WTC11 (cell line): ENCODE results near the gene CBLB. TPM values are rescaled to one million over a fixed set of nuclear protein-coding genes. Genes with fewer than 3 reads are reported as not detected.

Source experiments
- ATAC-seq: fragments of 200-7000 bp; cut with Tn5 transposase; 2 replicates; pipeline ENCODE4 v1.10.0; 2021; ENCODE audit warnings: mild to moderate bottlenecking, moderate library complexity
- CTCF ChIA-PET: fragments of 300-600 bp; sonication (Branson Sonifier 250); formaldehyde crosslinking; loops from one replicate; lab custom pipeline; 2021; ENCODE audit warnings: antibody characterized with exemption; lab: Charles Lee
- POLR2A ChIA-PET: fragments of 350-600 bp; sonication (Branson Sonifier 250); formaldehyde crosslinking; loops from one replicate; lab custom pipeline; 2021; ENCODE audit warnings: antibody characterized with exemption; lab: Charles Lee
- DNase-seq: peaks from one replicate; pipeline ENCODE4 v3.0.0; 2021; ENCODE audit warnings: low spot score
- H3K27ac Mint-ChIP-seq: 2 replicates; pipeline ENCODE4 v1.8.0; 2021; ENCODE audit warnings: mixed read lengths
- H3K27me3 Mint-ChIP-seq: 2 replicates; pipeline ENCODE4 v1.8.0; 2021; ENCODE audit warnings: low read depth, mild to moderate bottlenecking, moderate library complexity, mixed read lengths
- H3K36me3 Mint-ChIP-seq: 2 replicates; pipeline ENCODE4 v1.8.0; 2021; ENCODE audit warnings: mixed read lengths
- H3K4me1 Mint-ChIP-seq: 2 replicates; pipeline ENCODE4 v1.8.0; 2022; ENCODE audit warnings: mixed read lengths
- H3K4me3 Mint-ChIP-seq: 2 replicates; pipeline ENCODE4 v1.8.0; 2021; ENCODE audit warnings: mild to moderate bottlenecking, moderate library complexity, mixed read lengths
- H3K9me3 Mint-ChIP-seq: 2 replicates; pipeline ENCODE4 v1.8.0; 2021; ENCODE audit warnings: mixed read lengths
- CREB1 ChIP-seq: sonication (generic); formaldehyde crosslinking; IDR thresholded peaks from 2 replicates; pipeline ENCODE4 v1.8.0; 2023; ENCODE audit warnings: mild to moderate bottlenecking, missing genetic modification reagents
- EMX1 ChIP-seq: fragments of 250-450 bp; sonication (Bioruptor Pico); IDR thresholded peaks from 2 replicates; pipeline ENCODE4 v1.8.0; 2021; ENCODE audit warnings: mild to moderate bottlenecking
- FOXK1 ChIP-seq: sonication (generic); formaldehyde crosslinking; IDR thresholded peaks from 2 replicates; pipeline ENCODE4 v1.8.0; 2022; ENCODE audit warnings: mild to moderate bottlenecking, moderate library complexity, missing genetic modification reagents
- GABPB1 ChIP-seq: sonication (generic); formaldehyde crosslinking; IDR thresholded peaks from 2 replicates; pipeline ENCODE4 v1.8.1; 2023; ENCODE audit warnings: mild to moderate bottlenecking, missing genetic modification reagents
- GRHL2 ChIP-seq: fragments of 250-450 bp; sonication (Bioruptor Pico); IDR thresholded peaks from 2 replicates; pipeline ENCODE4 v1.8.0; 2022; ENCODE audit warnings: mild to moderate bottlenecking, moderate library complexity; ENCODE audit not compliant: insufficient replicate concordance, severe bottlenecking
- MYBL2 ChIP-seq: sonication (generic); formaldehyde crosslinking; IDR thresholded peaks from 2 replicates; pipeline ENCODE4 v1.8.1; 2023; ENCODE audit warnings: mild to moderate bottlenecking, moderate library complexity, missing genetic modification reagents
- NFATC4 ChIP-seq: fragments of 250-450 bp; sonication (Bioruptor Pico); IDR thresholded peaks from 2 replicates; pipeline ENCODE4 v1.9.0; 2021; ENCODE audit warnings: mild to moderate bottlenecking
- NFE2L1 ChIP-seq: sonication (generic); formaldehyde crosslinking; IDR thresholded peaks from 2 replicates; pipeline ENCODE4 v1.8.1; 2023; ENCODE audit warnings: missing genetic modification reagents
- OVOL2 ChIP-seq: fragments of 250-450 bp; sonication (Bioruptor Pico); IDR thresholded peaks from 2 replicates; pipeline ENCODE4 v1.9.0; 2021; ENCODE audit warnings: mild to moderate bottlenecking, borderline replicate concordance
- PRRX2 ChIP-seq: fragments of 250-450 bp; sonication (Bioruptor Pico); IDR thresholded peaks from 2 replicates; pipeline ENCODE4 v1.8.0; 2021; ENCODE audit warnings: mild to moderate bottlenecking
- RELA ChIP-seq: sonication (generic); formaldehyde crosslinking; IDR thresholded peaks from 2 replicates; pipeline ENCODE4 v1.8.1; 2022; ENCODE audit warnings: missing genetic modification reagents, mild to moderate bottlenecking, borderline replicate concordance
- SOX15 ChIP-seq: fragments of 250-450 bp; sonication (Bioruptor Pico); IDR thresholded peaks from 2 replicates; pipeline ENCODE4 v1.9.0; 2021; ENCODE audit warnings: mild to moderate bottlenecking
- SP1 ChIP-seq: sonication (generic); formaldehyde crosslinking; conservative IDR thresholded peaks from 2 replicates; pipeline ENCODE4 v1.8.1; 2022; ENCODE audit warnings: missing genetic modification reagents
- ZBTB21 ChIP-seq: sonication (generic); formaldehyde crosslinking; IDR thresholded peaks from 2 replicates; pipeline ENCODE4 v1.8.1; 2023; ENCODE audit warnings: mild to moderate bottlenecking, missing genetic modification reagents, borderline replicate concordance
- ZNF416 ChIP-seq: fragments of 250-450 bp; sonication (Bioruptor Pico); IDR thresholded peaks from 2 replicates; pipeline ENCODE4 v1.9.0; 2021; ENCODE audit warnings: mild to moderate bottlenecking, inconsistent platforms
- total RNA-seq: library from RNA; stranded (reverse); gene quantifications from 3 replicates; pipeline ENCODE4 v1.2.3, GENCODE V29; 2021
- TF ChIP-seq, protein P1 (sequence below): fragments of 250-450 bp; sonication (Bioruptor Pico); IDR thresholded peaks from 2 replicates; pipeline ENCODE4 v1.9.0; 2021; ENCODE audit warnings: moderate library complexity, mild to moderate bottlenecking, inconsistent platforms, borderline replicate concordance
- TF ChIP-seq, protein P2 (sequence below): sonication (generic); formaldehyde crosslinking; IDR thresholded peaks from 2 replicates; pipeline ENCODE4 v1.8.1; 2023; ENCODE audit warnings: mild to moderate bottlenecking, missing genetic modification reagents
- TF ChIP-seq, protein P3 (sequence below): fragments of 250-450 bp; sonication (Bioruptor Pico); IDR thresholded peaks from 2 replicates; pipeline ENCODE4 v1.8.0; 2021; ENCODE audit warnings: mild to moderate bottlenecking
- TF ChIP-seq, protein P4 (sequence below): sonication (generic); formaldehyde crosslinking; IDR thresholded peaks from 2 replicates; pipeline ENCODE4 v1.8.0; 2022; ENCODE audit warnings: missing genetic modification reagents
- TF ChIP-seq, protein P5 (sequence below): sonication (generic); formaldehyde crosslinking; IDR thresholded peaks from 2 replicates; pipeline ENCODE4 v1.8.1; 2022; ENCODE audit warnings: missing genetic modification reagents, borderline replicate concordance

CBLB gene
- total RNA-seq, 1 experiment from 2014 or later, result 19.8 TPM

DNA sequence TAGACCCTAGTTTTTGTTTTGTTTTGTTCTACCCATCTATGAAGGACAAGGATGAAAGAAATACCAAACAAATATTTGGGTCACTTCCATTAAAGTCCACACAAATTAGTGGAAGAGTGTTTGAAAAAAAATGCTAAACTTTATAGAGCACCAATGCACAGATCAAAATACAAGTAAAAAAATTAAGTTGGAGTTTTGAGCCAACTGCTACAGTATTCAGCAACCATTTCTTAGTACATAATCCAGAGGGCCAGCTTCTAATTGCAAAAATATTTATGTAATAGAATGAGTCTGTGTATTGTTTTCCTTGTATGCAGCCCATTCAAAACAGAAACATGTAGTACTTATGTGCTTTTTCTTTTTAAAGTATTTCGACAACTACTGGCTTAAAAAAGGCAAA, 121.1 kb downstream of the CBLB start:
- no peak for ATAC-seq
- Mint-ChIP-seq H3K9me3 (no peaks in the 10 kb centered on the region), H3K27ac (no peak overlapping the region), H3K27me3 (no peaks in the 10 kb centered on the region; the same call in 1 of the 2 replicates)
- POLR2A ChIA-PET, result interaction anchor here (0.6 kb wide), 1 partner anchor 893 kb away, joined by 8 read pairs; no protein-coding TSS in a partner anchor
- TF ChIP-seq GABPB1, result no peak
- no peak for TF ChIP-seq ZNF416
- no peak for TF ChIP-seq EMX1
- TF ChIP-seq, protein P1, sequence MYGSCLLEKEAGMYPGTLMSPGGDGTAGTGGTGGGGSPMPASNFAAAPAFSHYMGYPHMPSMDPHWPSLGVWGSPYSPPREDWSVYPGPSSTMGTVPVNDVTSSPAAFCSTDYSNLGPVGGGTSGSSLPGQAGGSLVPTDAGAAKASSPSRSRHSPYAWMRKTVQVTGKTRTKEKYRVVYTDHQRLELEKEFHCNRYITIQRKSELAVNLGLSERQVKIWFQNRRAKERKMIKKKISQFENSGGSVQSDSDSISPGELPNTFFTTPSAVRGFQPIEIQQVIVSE (CRISPR knock-in tag), result no peak
- no peak for TF ChIP-seq MYBL2 (CRISPR knock-in tag)
- TF ChIP-seq, protein P2, sequence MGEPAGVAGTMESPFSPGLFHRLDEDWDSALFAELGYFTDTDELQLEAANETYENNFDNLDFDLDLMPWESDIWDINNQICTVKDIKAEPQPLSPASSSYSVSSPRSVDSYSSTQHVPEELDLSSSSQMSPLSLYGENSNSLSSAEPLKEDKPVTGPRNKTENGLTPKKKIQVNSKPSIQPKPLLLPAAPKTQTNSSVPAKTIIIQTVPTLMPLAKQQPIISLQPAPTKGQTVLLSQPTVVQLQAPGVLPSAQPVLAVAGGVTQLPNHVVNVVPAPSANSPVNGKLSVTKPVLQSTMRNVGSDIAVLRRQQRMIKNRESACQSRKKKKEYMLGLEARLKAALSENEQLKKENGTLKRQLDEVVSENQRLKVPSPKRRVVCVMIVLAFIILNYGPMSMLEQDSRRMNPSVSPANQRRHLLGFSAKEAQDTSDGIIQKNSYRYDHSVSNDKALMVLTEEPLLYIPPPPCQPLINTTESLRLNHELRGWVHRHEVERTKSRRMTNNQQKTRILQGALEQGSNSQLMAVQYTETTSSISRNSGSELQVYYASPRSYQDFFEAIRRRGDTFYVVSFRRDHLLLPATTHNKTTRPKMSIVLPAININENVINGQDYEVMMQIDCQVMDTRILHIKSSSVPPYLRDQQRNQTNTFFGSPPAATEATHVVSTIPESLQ (CRISPR knock-in tag), result no peak
- no peak for TF ChIP-seq CREB1
- TF ChIP-seq PRRX2 (CRISPR knock-in tag), result no peak
- no peak for TF ChIP-seq FOXK1 (CRISPR knock-in tag)
- TF ChIP-seq, protein P3, sequence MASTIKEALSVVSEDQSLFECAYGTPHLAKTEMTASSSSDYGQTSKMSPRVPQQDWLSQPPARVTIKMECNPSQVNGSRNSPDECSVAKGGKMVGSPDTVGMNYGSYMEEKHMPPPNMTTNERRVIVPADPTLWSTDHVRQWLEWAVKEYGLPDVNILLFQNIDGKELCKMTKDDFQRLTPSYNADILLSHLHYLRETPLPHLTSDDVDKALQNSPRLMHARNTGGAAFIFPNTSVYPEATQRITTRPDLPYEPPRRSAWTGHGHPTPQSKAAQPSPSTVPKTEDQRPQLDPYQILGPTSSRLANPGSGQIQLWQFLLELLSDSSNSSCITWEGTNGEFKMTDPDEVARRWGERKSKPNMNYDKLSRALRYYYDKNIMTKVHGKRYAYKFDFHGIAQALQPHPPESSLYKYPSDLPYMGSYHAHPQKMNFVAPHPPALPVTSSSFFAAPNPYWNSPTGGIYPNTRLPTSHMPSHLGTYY (CRISPR knock-in tag), result no peak
- TF ChIP-seq, protein P4, sequence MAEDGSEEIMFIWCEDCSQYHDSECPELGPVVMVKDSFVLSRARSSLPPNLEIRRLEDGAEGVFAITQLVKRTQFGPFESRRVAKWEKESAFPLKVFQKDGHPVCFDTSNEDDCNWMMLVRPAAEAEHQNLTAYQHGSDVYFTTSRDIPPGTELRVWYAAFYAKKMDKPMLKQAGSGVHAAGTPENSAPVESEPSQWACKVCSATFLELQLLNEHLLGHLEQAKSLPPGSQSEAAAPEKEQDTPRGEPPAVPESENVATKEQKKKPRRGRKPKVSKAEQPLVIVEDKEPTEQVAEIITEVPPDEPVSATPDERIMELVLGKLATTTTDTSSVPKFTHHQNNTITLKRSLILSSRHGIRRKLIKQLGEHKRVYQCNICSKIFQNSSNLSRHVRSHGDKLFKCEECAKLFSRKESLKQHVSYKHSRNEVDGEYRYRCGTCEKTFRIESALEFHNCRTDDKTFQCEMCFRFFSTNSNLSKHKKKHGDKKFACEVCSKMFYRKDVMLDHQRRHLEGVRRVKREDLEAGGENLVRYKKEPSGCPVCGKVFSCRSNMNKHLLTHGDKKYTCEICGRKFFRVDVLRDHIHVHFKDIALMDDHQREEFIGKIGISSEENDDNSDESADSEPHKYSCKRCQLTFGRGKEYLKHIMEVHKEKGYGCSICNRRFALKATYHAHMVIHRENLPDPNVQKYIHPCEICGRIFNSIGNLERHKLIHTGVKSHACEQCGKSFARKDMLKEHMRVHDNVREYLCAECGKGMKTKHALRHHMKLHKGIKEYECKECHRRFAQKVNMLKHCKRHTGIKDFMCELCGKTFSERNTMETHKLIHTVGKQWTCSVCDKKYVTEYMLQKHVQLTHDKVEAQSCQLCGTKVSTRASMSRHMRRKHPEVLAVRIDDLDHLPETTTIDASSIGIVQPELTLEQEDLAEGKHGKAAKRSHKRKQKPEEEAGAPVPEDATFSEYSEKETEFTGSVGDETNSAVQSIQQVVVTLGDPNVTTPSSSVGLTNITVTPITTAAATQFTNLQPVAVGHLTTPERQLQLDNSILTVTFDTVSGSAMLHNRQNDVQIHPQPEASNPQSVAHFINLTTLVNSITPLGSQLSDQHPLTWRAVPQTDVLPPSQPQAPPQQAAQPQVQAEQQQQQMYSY (CRISPR knock-in tag), result no peak
- TF ChIP-seq ZBTB21 (CRISPR knock-in tag), result no peak
- no peak for TF ChIP-seq OVOL2 (CRISPR knock-in tag)
- no peak for TF ChIP-seq SOX15 (CRISPR knock-in tag)
- no peak for TF ChIP-seq RELA
- no peak for TF ChIP-seq NFATC4 (CRISPR knock-in tag)
- TF ChIP-seq NFE2L1 (CRISPR knock-in tag), result no peak
- TF ChIP-seq SP1, result no peak
- TF ChIP-seq GRHL2 (CRISPR knock-in tag), result no peak
- TF ChIP-seq, protein P5, sequence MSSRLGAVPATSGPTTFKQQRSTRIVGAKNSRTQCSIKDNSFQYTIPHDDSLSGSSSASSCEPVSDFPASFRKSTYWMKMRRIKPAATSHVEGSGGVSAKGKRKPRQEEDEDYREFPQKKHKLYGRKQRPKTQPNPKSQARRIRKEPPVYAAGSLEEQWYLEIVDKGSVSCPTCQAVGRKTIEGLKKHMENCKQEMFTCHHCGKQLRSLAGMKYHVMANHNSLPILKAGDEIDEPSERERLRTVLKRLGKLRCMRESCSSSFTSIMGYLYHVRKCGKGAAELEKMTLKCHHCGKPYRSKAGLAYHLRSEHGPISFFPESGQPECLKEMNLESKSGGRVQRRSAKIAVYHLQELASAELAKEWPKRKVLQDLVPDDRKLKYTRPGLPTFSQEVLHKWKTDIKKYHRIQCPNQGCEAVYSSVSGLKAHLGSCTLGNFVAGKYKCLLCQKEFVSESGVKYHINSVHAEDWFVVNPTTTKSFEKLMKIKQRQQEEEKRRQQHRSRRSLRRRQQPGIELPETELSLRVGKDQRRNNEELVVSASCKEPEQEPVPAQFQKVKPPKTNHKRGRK (CRISPR knock-in tag), result no peak
- TF ChIP-seq, all 79 proteins: peak for 0
- Mint-ChIP-seq H3K36me3 (peaks cover 4% of the 10 kb centered on the region), H3K4me3 (no peak overlapping the region), H3K4me1 (peaks cover 20% of the 10 kb centered on the region)
- DNase-seq, result no peak
- CTCF ChIA-PET, result no interaction called here
